ENCODE measurements around the gene NOS3. TPM values are rescaled to one million over a fixed set of nuclear protein-coding genes. Genes with fewer than 3 reads are reported as not detected.

Gene NOS3
- total RNA-seq, 1 donor from 2014 or later, result 0.74 TPM

DNA sequence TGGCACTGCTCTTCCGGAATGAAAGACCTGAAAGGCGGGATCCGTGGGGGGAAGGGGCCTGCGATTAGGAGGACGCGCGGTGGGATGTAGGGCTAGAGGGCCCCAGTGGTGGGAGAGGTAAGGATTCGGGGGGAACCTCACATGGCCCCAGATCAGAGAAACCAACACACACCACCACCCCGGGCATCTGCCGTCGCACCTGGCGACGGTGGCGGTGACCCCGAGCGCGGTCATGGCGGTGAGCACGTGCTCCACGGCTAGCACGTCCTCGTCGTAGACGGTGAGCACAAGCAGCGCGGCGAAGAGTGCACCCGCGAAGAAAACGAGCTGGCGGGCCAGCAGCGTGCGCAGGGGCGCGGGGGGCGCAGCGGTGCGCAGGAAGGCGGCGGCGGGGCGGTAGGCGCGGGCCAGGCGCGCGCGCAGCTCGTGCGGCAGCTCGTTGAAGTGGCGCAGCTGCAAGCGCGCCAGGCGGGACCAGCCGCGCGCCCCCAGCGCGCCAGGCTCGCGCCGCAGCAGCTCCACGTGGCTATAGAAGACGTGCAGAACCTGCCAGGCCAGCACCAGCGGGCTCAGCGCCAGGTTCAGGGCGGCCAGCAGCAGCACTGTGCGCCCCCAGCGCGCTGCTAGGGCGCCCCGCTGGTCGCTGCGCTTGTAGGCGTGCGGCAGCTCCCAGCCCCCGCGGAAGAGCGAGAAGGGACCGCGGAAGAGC, 27.8 kb downstream of the NOS3 start:
- TF ChIP-seq CTCF (IDR thresholded peaks at IDR 0.05; ENCODE audit: unreplicated experiment), result no peak
- Mint-ChIP-seq H3K27ac (no peak overlapping the region), H3K27me3 (peaks cover 87% of the 10 kb centered on the region), H3K36me3 (ENCODE audit: insufficient read depth) (no peaks in the 10 kb centered on the region), H3K9me3 (ENCODE audit: low read depth) (no peaks in the 10 kb centered on the region), H3K4me1 (ENCODE audit: low read depth) (peaks cover 5% of the 10 kb centered on the region), H3K4me3 (ENCODE audit: low read depth) (peak overlapping the region; percentile 57)
- DNase-seq (ENCODE audit: low spot score, unreplicated experiment), result no peak

GRCh38 chr7:151019130-151019447, 28.3 kb downstream of the NOS3 start:
- H3K36me3 Mint-ChIP-seq (ENCODE audit: insufficient read depth), result no peaks in the 10 kb centered on the region
- peak overlapping the region; percentile 56 for H3K27ac Mint-ChIP-seq
- no peaks in the 10 kb centered on the region for H3K9me3 Mint-ChIP-seq (ENCODE audit: low read depth)
- no peak for DNase-seq (ENCODE audit: low spot score, unreplicated experiment)
- H3K27me3 Mint-ChIP-seq, result peaks cover 82% of the 10 kb centered on the region
- peaks cover 5% of the 10 kb centered on the region for H3K4me1 Mint-ChIP-seq (ENCODE audit: low read depth)
- TF ChIP-seq CTCF (IDR thresholded peaks at IDR 0.05; ENCODE audit: unreplicated experiment), result no peak
- H3K4me3 Mint-ChIP-seq (ENCODE audit: low read depth), result no peak overlapping the region

GRCh38 chr7:151020231-151020630, 29.4 kb downstream of the NOS3 start:
- Mint-ChIP-seq H3K9me3 (ENCODE audit: low read depth) (no peaks in the 10 kb centered on the region), H3K27ac (no peak overlapping the region), H3K27me3 (peaks cover 77% of the 10 kb centered on the region), H3K36me3 (ENCODE audit: insufficient read depth) (no peaks in the 10 kb centered on the region), H3K4me3 (ENCODE audit: low read depth) (no peak overlapping the region), H3K4me1 (ENCODE audit: low read depth) (peaks cover 4% of the 10 kb centered on the region)
- TF ChIP-seq CTCF (IDR thresholded peaks at IDR 0.05; ENCODE audit: unreplicated experiment), result no peak
- DNase-seq (ENCODE audit: low spot score, unreplicated experiment), result no peak

DNA sequence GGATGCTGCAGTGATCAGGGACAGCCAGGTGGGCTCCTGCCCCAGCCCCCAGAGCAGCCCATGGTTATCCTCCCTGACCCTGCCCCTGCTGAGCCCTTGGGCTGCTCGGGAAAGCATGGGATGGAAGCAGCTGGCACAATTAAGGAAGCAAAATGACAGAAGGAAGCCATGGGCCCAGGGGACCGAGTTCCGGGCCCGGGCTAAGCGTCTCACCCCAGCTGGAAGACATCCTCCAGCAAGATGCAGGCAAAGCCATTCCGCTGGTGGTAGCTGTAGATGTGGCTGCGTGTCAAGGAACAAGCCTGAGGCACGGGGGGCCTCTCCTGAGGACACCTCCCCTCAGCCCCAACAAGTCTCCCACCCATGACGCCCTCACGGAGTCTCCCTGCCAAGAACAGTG, 32.4 kb downstream of the NOS3 start:
- Mint-ChIP-seq H3K4me3 (ENCODE audit: low read depth) (no peak overlapping the region), H3K9me3 (ENCODE audit: low read depth) (no peaks in the 10 kb centered on the region), H3K27me3 (peaks cover 59% of the 10 kb centered on the region), H3K4me1 (ENCODE audit: low read depth) (peaks cover 17% of the 10 kb centered on the region), H3K36me3 (ENCODE audit: insufficient read depth) (no peaks in the 10 kb centered on the region), H3K27ac (no peak overlapping the region)
- DNase-seq (ENCODE audit: low spot score, unreplicated experiment), result no peak
- TF ChIP-seq CTCF (IDR thresholded peaks at IDR 0.05; ENCODE audit: unreplicated experiment), result no peak

DNA sequence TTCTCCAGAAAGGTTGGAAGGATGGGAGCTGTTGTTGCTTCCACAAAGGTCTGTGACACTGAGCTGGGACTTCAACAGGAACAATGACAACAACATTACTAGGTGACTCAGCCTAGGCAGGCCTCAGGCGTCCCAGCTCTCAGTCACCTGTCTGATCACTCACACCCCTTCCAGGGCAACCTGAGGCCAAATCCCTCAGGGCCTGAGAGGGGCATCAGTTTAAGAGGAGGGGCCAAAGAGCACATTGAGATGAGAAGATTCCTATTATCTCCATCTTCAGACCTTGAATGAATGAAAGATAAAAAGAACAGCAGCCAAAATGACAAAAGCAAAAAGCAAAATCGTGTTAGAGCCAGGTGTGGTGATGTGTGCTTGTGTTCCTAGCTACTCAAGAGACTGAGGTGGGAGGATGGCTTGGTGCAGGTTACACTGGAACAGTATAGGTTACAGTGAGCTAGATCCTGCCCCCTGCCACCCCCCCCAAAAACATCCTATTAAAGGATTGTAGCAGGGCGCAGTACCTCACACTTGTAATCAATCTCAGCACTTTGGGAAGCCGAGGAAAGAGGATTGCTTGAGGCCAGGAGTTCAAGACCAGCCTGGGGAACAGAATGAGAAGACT, 33.7 kb downstream of the NOS3 start, which contains the start of gene ATG9B:
ATG9B (minus strand) TSS at position 60 of the 622 bp plus-strand sequence. CDS start 71 bp downstream, outside the sequence.
- no peak for DNase-seq (ENCODE audit: low spot score, unreplicated experiment)
- no peak within 1 kb of the TSS for H3K27ac Mint-ChIP-seq
- no peaks in the 10 kb centered on the region for H3K9me3 Mint-ChIP-seq (ENCODE audit: low read depth)
- no peaks in the 10 kb centered on the region for H3K36me3 Mint-ChIP-seq (ENCODE audit: insufficient read depth)
- H3K4me1 Mint-ChIP-seq (ENCODE audit: low read depth), result peaks cover 19% of the 10 kb centered on the region
- no peak for TF ChIP-seq CTCF (IDR thresholded peaks at IDR 0.05; ENCODE audit: unreplicated experiment)
- peaks cover 48% of the 10 kb centered on the region for H3K27me3 Mint-ChIP-seq
- no peak within 1 kb of the TSS for H3K4me3 Mint-ChIP-seq (ENCODE audit: low read depth)
